ENCODE data around the gene TRIM16. TPM values are rescaled to one million over a fixed set of nuclear protein-coding genes. Genes with fewer than 3 reads are reported as not detected.
A peak's percentile ranks its signal among the peaks of the same experiment; 100 is the strongest.
"Not testable (repeated sequence)": the region's sequence is repeated elsewhere in the genome, so short reads cannot be mapped to it uniquely, and the experiment has no call there.

TRIM16 gene
- total and polyA plus RNA-seq, 2 of the 13 experiments (the other 11 are each of a cell fraction or from before 2014, with no cell fraction given), result 12.3 to 23.4 TPM

DNA sequence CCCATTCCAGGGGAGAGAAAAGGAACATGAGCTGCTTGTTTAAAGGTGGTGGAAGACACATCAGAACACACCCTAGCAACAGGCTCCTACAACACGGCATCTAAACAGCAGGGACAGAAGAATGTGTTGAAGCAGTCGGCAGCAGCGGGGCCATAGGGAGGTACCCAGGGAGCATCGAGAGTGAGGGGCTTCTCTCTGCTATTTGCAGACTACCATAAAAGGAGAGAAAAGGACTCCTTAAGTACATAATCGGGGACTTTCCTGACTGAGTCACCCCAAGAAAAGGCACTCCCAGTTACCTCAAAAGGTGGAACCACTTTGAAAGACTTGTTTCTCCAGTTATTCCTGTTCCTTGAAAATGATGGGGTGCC lies 38.2 kb downstream of the TRIM16 start:
- H3K4me2 ChIP-seq (ENCODE audit: low read depth, low read length); BruUV-seq (replicated peaks); CTCF ChIA-PET (ENCODE audit: low intra/inter-chr PET ratio, low total read pairs); POLR2A ChIA-PET; DNase-seq (ENCODE audit: low spot score); H4K20me1 ChIP-seq (ENCODE audit: insufficient read depth, low read length); in situ Hi-C loops (cut with HindIII; ENCODE audit: extremely low pct_ligation_motif_present, low pct_unique_long_range_greater_than_20kb); H3K9me3 ChIP-seq (ENCODE audit: low read length); H3K36me3 ChIP-seq (replicated peaks in 1 of 2; ENCODE audit: control insufficient read depth in 1 of 2, insufficient read depth in 2 of 2, low read length in 2 of 2); H3K9ac ChIP-seq (ENCODE audit: insufficient read depth, low read depth, low read length); intact Hi-C loops (cut with micrococcal nuclease; ENCODE audit: unreplicated experiment); FAIRE-seq; H3K27me3 ChIP-seq (ENCODE audit: control insufficient read depth in 1 of 2, insufficient read depth in 2 of 2, low read length in 2 of 2); H3K4me3 ChIP-seq (replicated peaks in 1 of 3; ENCODE audit: insufficient read depth in 1 of 3, low read depth in 2 of 3, low read length in 3 of 3); H3K79me2 ChIP-seq (ENCODE audit: insufficient read depth, low read length); H2AFZ ChIP-seq (ENCODE audit: low read length); H3K27ac ChIP-seq (ENCODE audit: extremely low read length, insufficient read depth, low read length); TF ChIP-seq NR2F6 (CRISPR knock-in tag; IDR thresholded peaks at IDR 0.05): not testable (repeated sequence)
- peak; percentile 68 for ATAC-seq
- WGBS (ENCODE audit: low lambda C conversion rate), result 67% methylated on average over 5 of the region's 5 CpGs
- peaks cover 25% of the 10 kb centered on the region for H3K4me1 ChIP-seq (ENCODE audit: insufficient read depth, low read length)
- TF ChIP-seq NR2F6 (IDR thresholded peaks at IDR 0.05), result 0 out of 2 replicates have a peak, but pooled peaks have one; percentile 4

DNA sequence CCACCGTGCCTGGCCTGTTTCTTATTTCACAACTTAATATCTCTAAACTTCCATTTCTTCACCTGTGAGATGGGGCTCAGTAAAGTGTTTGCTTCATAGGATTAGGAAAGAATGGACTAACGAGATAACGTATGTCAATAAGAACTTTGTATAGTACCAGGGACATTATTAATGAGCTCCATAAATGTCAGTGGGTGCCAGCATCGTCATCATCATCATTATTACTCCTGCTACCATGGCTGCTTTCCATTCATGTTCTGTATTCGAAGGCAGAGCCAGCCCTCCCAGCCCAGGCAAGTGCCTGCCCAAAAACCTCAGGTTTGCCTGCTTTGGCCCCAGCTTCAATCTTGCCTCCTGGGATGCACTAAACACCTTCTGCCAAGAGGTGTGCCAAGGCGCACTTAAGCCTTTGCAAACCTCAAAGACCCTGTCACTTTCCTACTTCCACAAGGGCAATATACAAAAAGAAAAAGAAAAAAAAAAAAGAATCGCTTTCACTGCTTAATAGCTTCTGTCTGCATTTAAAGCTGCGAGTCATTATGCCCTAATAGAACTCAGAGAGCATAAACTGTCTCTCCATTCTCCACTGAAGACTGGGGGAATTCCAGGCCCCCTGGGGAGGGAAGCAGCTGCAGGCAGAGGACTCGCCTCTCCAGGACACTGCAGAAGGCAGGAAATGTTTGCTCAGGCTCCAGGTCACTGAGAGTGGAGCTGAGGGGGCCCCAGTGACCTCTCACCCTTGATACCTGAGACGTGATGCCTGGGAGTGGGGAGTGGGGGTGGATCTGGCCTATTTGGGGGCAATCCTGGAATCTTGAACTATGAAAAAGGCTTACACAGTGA lies 38.8 kb downstream of the TRIM16 start:
- H3K27ac ChIP-seq (ENCODE audit: extremely low read length, insufficient read depth, low read length); CTCF ChIA-PET (ENCODE audit: low intra/inter-chr PET ratio, low total read pairs); H4K20me1 ChIP-seq (ENCODE audit: insufficient read depth, low read length); DNase-seq (ENCODE audit: low spot score); H3K9ac ChIP-seq (ENCODE audit: insufficient read depth, low read depth, low read length); H3K79me2 ChIP-seq (ENCODE audit: insufficient read depth, low read length); H3K9me3 ChIP-seq (ENCODE audit: low read length); H3K4me3 ChIP-seq (replicated peaks in 1 of 3; ENCODE audit: insufficient read depth in 1 of 3, low read depth in 2 of 3, low read length in 3 of 3); intact Hi-C loops (cut with micrococcal nuclease; ENCODE audit: unreplicated experiment); POLR2A ChIA-PET; H3K36me3 ChIP-seq (replicated peaks in 1 of 2; ENCODE audit: control insufficient read depth in 1 of 2, insufficient read depth in 2 of 2, low read length in 2 of 2); in situ Hi-C loops (cut with HindIII; ENCODE audit: extremely low pct_ligation_motif_present, low pct_unique_long_range_greater_than_20kb); H3K27me3 ChIP-seq (ENCODE audit: control insufficient read depth in 1 of 2, insufficient read depth in 2 of 2, low read length in 2 of 2); BruUV-seq (replicated peaks); H2AFZ ChIP-seq (ENCODE audit: low read length); TF ChIP-seq NR2F6 (CRISPR knock-in tag; IDR thresholded peaks at IDR 0.05): not testable (repeated sequence)
- ATAC-seq, result peak; percentile 74
- 45% methylated on average over 9 of the region's 10 CpGs for WGBS (ENCODE audit: low lambda C conversion rate)
- TF ChIP-seq RARA (CRISPR knock-in tag; IDR thresholded peaks at IDR 0.05) (0 out of 2 replicates have a peak, but pooled peaks have one; percentile 18), NR2F6 (IDR thresholded peaks at IDR 0.05) (peak; percentile 59), PATZ1 (CRISPR knock-in tag; IDR thresholded peaks at IDR 0.05) (peak; percentile 37)
- Histone ChIP-seq H3K4me1 (ENCODE audit: insufficient read depth, low read length) (peaks cover 25% of the 10 kb centered on the region), H3K4me2 (ENCODE audit: low read depth, low read length) (0 out of 2 replicates have a peak overlapping the region, but pooled peaks have one; percentile 18)
- peak; percentile 67 for FAIRE-seq

DNA sequence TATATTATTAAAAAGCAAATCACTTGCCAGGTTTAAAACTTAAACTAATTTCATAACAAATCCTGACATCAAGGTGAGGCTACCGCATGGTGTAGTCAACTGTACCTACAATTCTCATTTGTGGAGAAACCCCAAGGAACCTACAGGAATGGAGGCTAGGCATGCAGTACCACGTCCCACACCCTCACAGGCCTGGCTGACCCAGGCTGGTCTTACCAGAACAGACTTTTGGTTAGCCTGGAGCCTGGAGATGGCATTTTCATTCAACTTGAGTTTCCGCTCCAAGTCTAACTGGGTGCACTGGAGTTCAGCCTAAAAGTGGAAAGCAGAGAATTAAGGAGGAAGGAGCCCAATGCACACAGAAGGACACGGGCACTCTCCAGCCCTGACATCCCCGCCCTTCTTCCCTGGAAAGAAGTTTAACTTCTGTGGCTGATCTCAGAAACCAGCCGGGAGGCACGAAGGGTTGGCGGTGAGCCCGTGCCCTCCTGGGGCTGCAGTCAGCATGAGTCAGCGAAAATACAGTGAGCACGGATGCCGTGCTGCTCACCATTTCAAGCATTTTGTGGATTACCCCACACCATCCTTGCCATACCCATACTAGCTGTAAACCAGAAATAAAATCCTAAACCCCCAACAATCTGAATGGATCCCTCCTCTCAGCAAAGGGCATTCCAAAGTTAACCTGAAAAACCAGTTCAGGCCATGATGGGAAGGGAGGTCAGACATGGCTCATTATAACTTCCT lies 41.4 kb downstream of the TRIM16 start:
- H4K20me1 ChIP-seq (ENCODE audit: insufficient read depth, low read length); H3K4me3 ChIP-seq (replicated peaks in 1 of 3; ENCODE audit: insufficient read depth in 1 of 3, low read depth in 2 of 3, low read length in 3 of 3); in situ Hi-C loops (cut with HindIII; ENCODE audit: extremely low pct_ligation_motif_present, low pct_unique_long_range_greater_than_20kb); ATAC-seq; intact Hi-C loops (cut with micrococcal nuclease; ENCODE audit: unreplicated experiment); H3K9me3 ChIP-seq (ENCODE audit: low read length); H3K79me2 ChIP-seq (ENCODE audit: insufficient read depth, low read length); H3K27me3 ChIP-seq (ENCODE audit: control insufficient read depth in 1 of 2, insufficient read depth in 2 of 2, low read length in 2 of 2); DNase-seq (ENCODE audit: low spot score); H3K9ac ChIP-seq (ENCODE audit: insufficient read depth, low read depth, low read length); H3K36me3 ChIP-seq (replicated peaks in 1 of 2; ENCODE audit: control insufficient read depth in 1 of 2, insufficient read depth in 2 of 2, low read length in 2 of 2); H2AFZ ChIP-seq (ENCODE audit: low read length); CTCF ChIA-PET (ENCODE audit: low intra/inter-chr PET ratio, low total read pairs); H3K4me2 ChIP-seq (ENCODE audit: low read depth, low read length); POLR2A ChIA-PET; BruUV-seq (replicated peaks); H3K27ac ChIP-seq (ENCODE audit: extremely low read length, insufficient read depth, low read length); FAIRE-seq: not testable (repeated sequence)
- peaks cover 17% of the 10 kb centered on the region for H3K4me1 ChIP-seq (ENCODE audit: insufficient read depth, low read length)
- WGBS (ENCODE audit: low lambda C conversion rate), result 94% methylated on average over 3 of the region's 12 CpGs
